GM23338 (cell line): ENCODE measurements around the gene PLEKHO1. TPM values are rescaled to one million over a fixed set of nuclear protein-coding genes. Genes with fewer than 3 reads are reported as not detected.

Source experiments
- ATAC-seq: fragments of 200-7000 bp; cut with Tn5 transposase; 3 replicates; pipeline ENCODE4 v1.9.1; 2020
- DNase-seq: peaks from one replicate; pipeline ENCODE4 v3.0.0-alpha.2; 2015; ENCODE audit warnings: low spot score
- H2AFZ ChIP-seq: fragments of 200-600 bp; sonication (generic); 2 replicates; pipeline ENCODE4 v1.8.0; 2016; ENCODE audit warnings: antibody characterized with exemption, mild to moderate bottlenecking, moderate library complexity
- H3F3A ChIP-seq: fragments of 200-600 bp; sonication (generic); replicated peaks from 2 replicates; pipeline ENCODE4 v1.8.0; 2017; ENCODE audit warnings: antibody characterized with exemption, mixed run types, low read depth
- H3K27ac ChIP-seq: fragments of 200-600 bp; sonication (generic); 2 replicates; pipeline ENCODE4 v1.6.1; 2016; ENCODE audit warnings: low read depth
- H3K27me3 ChIP-seq: fragments of 200-600 bp; sonication (generic); 2 replicates; pipeline ENCODE4 v1.8.0; 2016; ENCODE audit warnings: mild to moderate bottlenecking, mixed run types, moderate library complexity; ENCODE audit not compliant: insufficient read depth
- H3K36me3 ChIP-seq: fragments of 200-600 bp; sonication (generic); 2 replicates; pipeline ENCODE4 v1.8.0; 2016; ENCODE audit warnings: mild to moderate bottlenecking; ENCODE audit not compliant: insufficient read depth
- H3K4me1 ChIP-seq: fragments of 200-600 bp; sonication (generic); 2 replicates; pipeline ENCODE4 v1.8.0; 2016; ENCODE audit warnings: mild to moderate bottlenecking, moderate library complexity; ENCODE audit not compliant: insufficient read depth
- H3K4me2 ChIP-seq: fragments of 200-600 bp; sonication (generic); 2 replicates; pipeline ENCODE4 v1.7.1; 2017; ENCODE audit warnings: mixed run types
- H3K4me3 ChIP-seq: fragments of 200-600 bp; sonication (generic); 2 replicates; pipeline ENCODE4 v1.6.1; 2016; ENCODE audit warnings: mixed run types
- H3K79me2 ChIP-seq: fragments of 200-600 bp; sonication (generic); replicated peaks from 2 replicates; pipeline ENCODE4 v1.8.0; 2017; ENCODE audit warnings: mild to moderate bottlenecking; ENCODE audit not compliant: insufficient read depth
- H3K9me2 ChIP-seq: fragments of 200-600 bp; sonication (generic); 2 replicates; pipeline ENCODE4 v1.8.0; 2017; ENCODE audit not compliant: insufficient read depth
- H4K20me1 ChIP-seq: fragments of 200-600 bp; sonication (generic); replicated peaks from 2 replicates; pipeline ENCODE4 v1.8.0; 2017; ENCODE audit warnings: mild to moderate bottlenecking; ENCODE audit not compliant: insufficient read depth
- H3K27ac Mint-ChIP-seq: 2 replicates; pipeline ENCODE4 v1.8.0; 2020; ENCODE audit warnings: inconsistent platforms, mild to moderate bottlenecking, moderate library complexity, mixed read lengths
- H3K27me3 Mint-ChIP-seq: 3 replicates; pipeline ENCODE4 v1.8.0; 2022; ENCODE audit warnings: low read depth, mild to moderate bottlenecking, moderate library complexity, mixed read lengths, inconsistent platforms; ENCODE audit not compliant: insufficient read depth, poor library complexity
- H3K36me3 Mint-ChIP-seq: 3 replicates; pipeline ENCODE4 v1.8.0; 2021; ENCODE audit warnings: low read depth, mild to moderate bottlenecking, inconsistent platforms, moderate library complexity, mixed read lengths
- H3K4me1 Mint-ChIP-seq: 3 replicates; pipeline ENCODE4 v1.8.0; 2020; ENCODE audit warnings: mild to moderate bottlenecking, inconsistent platforms, mixed read lengths
- H3K4me3 Mint-ChIP-seq: 3 replicates; pipeline ENCODE4 v1.8.0; 2021; ENCODE audit warnings: moderate library complexity, mild to moderate bottlenecking, inconsistent platforms, mixed read lengths
- H3K9me3 Mint-ChIP-seq: 3 replicates; pipeline ENCODE4 v1.8.0; 2020; ENCODE audit warnings: moderate library complexity, mild to moderate bottlenecking, inconsistent platforms, mixed read lengths
- ZNF331 ChIP-seq: fragments of 250-450 bp; sonication (Bioruptor Pico); IDR thresholded peaks from 2 replicates; pipeline ENCODE4 v1.5.0; 2020; ENCODE audit warnings: low read depth, mild to moderate bottlenecking, moderate library complexity
- polyA plus RNA-seq: library from polyadenylated mRNA; unstranded; fragments of >200 nt; fragmentation: Nextera tagmentation; extraction: Ambion mirVana; gene quantifications from 2 replicates; pipeline ENCODE4 v1.2.1, GENCODE V29; 2016
- total RNA-seq: library from RNA; depleted of rRNA; stranded (reverse); fragments of >200 nt; shearing (Covaris generic); gene quantifications from 2 replicates; pipeline ENCODE4 v1.2.3, GENCODE V29; 2014
- TF ChIP-seq, protein P1 (sequence below): fragments of 250-450 bp; sonication (Bioruptor Pico); IDR thresholded peaks from 2 replicates; pipeline ENCODE4 v1.5.0; 2020; ENCODE audit warnings: mild to moderate bottlenecking, moderate library complexity
- TF ChIP-seq, protein P2 (sequence below), 2 experiments: fragments of 200-600 bp in 1 of 2; sonication (generic) in 1 of 2; conservative IDR thresholded peaks; 2 replicates each; pipeline versions ENCODE4 v1.5.1 to v1.6.1; 2016 to 2017; ENCODE audit warnings: antibody characterized with exemption in 2 of 2, low read depth in 2 of 2, mild to moderate bottlenecking in 2 of 2, moderate library complexity in 1 of 2

The PLEKHO1 gene
- total and polyA plus RNA-seq, 2 experiments from 2014 or later = 34.3 to 36.7 TPM

DNA sequence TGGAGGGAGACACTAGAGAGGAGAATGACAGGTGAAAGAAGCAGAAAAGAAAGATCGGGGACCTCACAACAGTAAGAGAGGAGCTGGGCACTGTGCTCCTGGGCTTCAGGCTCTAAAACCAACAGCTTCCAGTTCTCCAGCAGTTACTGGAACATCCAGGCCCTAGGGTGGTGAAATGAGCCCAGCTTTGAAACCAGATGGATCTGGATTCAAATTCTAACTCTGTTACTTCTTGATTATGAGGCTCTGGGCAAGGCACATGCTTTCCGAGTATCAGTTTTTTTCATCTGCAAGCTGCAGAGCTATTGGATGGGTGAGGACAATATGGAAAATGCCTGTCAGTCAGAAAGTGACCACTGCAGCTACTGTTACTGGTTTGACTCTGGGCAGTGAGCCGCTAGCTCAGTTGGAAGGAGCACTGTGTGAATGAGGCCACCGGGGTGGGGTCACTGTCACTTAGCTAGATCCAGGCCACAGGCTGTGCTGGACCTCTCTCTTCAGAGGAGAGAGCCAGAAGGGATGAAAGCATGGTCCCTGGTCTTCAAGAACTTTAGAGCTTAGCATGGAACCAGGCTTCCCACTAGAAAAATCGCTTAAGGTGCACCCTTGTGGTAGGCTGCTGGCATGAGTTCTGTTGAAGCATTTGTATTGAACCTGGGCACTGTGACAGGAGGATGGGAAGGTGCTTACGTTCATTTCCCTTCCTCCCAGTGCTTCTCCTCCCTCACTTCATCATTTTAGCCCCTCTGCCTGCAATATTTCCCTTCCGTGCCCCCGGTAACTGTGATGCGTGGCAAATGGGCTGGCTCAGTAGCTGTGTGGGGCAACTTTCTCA is 12.2 kb downstream of the PLEKHO1 start:
- peaks cover 49% of the 10 kb centered on the region for H3K4me1 Mint-ChIP-seq

More for the DNA sequence above, 12.2 kb downstream of the PLEKHO1 start:
- Mint-ChIP-seq H3K27ac (peak overlapping the region; percentile 99), H3K27me3 (peaks cover 10% of the 10 kb centered on the region), H3K36me3 (peaks cover 37% of the 10 kb centered on the region), H3K4me3 (peak overlapping the region; percentile 66), H3K9me3 (no peaks in the 10 kb centered on the region)
- Histone ChIP-seq H3K36me3 (peaks cover 10% of the 10 kb centered on the region), H3K4me1 (peaks cover 26% of the 10 kb centered on the region), H3K27me3 (no peaks in the 10 kb centered on the region), H3K4me2 (peak overlapping the region; percentile 67), H3F3A (peaks cover 17% of the 10 kb centered on the region), H4K20me1 (0 out of 2 replicates have a peak, but pooled peaks cover 4% of the 10 kb centered on the region), H3K4me3 (peak overlapping the region; percentile 55), H3K27ac (peak overlapping the region; percentile 96), H3K9me2 (no peaks in the 10 kb centered on the region; the same call in 1 of the 2 replicates), H2AFZ (peak overlapping the region; percentile 8; the same call in 1 of the 2 replicates), H3K79me2 (no peaks in the 10 kb centered on the region)
- DNase-seq (peak; percentile 44), ATAC-seq (peak; percentile 17)
- TF ChIP-seq, protein P1, sequence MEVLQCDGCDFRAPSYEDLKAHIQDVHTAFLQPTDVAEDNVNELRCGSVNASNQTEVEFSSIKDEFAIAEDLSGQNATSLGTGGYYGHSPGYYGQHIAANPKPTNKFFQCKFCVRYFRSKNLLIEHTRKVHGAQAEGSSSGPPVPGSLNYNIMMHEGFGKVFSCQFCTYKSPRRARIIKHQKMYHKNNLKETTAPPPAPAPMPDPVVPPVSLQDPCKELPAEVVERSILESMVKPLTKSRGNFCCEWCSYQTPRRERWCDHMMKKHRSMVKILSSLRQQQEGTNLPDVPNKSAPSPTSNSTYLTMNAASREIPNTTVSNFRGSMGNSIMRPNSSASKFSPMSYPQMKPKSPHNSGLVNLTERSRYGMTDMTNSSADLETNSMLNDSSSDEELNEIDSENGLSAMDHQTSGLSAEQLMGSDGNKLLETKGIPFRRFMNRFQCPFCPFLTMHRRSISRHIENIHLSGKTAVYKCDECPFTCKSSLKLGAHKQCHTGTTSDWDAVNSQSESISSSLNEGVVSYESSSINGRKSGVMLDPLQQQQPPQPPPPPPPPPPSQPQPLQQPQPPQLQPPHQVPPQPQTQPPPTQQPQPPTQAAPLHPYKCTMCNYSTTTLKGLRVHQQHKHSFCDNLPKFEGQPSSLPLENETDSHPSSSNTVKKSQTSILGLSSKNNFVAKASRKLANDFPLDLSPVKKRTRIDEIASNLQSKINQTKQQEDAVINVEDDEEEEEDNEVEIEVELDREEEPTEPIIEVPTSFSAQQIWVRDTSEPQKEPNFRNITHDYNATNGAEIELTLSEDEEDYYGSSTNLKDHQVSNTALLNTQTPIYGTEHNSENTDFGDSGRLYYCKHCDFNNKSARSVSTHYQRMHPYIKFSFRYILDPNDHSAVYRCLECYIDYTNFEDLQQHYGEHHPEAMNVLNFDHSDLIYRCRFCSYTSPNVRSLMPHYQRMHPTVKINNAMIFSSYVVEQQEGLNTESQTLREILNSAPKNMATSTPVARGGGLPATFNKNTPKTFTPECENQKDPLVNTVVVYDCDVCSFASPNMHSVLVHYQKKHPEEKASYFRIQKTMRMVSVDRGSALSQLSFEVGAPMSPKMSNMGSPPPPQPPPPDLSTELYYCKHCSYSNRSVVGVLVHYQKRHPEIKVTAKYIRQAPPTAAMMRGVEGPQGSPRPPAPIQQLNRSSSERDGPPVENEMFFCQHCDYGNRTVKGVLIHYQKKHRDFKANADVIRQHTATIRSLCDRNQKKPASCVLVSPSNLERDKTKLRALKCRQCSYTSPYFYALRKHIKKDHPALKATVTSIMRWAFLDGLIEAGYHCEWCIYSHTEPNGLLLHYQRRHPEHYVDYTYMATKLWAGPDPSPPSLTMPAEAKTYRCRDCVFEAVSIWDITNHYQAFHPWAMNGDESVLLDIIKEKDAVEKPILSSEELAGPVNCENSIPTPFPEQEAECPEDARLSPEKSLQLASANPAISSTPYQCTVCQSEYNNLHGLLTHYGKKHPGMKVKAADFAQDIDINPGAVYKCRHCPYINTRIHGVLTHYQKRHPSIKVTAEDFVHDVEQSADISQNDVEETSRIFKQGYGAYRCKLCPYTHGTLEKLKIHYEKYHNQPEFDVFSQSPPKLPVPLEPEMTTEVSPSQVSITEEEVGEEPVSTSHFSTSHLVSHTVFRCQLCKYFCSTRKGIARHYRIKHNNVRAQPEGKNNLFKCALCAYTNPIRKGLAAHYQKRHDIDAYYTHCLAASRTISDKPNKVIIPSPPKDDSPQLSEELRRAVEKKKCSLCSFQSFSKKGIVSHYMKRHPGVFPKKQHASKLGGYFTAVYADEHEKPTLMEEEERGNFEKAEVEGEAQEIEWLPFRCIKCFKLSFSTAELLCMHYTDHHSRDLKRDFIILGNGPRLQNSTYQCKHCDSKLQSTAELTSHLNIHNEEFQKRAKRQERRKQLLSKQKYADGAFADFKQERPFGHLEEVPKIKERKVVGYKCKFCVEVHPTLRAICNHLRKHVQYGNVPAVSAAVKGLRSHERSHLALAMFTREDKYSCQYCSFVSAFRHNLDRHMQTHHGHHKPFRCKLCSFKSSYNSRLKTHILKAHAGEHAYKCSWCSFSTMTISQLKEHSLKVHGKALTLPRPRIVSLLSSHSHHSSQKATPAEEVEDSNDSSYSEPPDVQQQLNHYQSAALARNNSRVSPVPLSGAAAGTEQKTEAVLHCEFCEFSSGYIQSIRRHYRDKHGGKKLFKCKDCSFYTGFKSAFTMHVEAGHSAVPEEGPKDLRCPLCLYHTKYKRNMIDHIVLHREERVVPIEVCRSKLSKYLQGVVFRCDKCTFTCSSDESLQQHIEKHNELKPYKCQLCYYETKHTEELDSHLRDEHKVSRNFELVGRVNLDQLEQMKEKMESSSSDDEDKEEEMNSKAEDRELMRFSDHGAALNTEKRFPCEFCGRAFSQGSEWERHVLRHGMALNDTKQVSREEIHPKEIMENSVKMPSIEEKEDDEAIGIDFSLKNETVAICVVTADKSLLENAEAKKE (CRISPR knock-in tag) = 0 out of 2 replicates have a peak, but pooled peaks have one; percentile 40
- no peak for TF ChIP-seq ZNF331 (CRISPR knock-in tag)
- TF ChIP-seq, protein P2, sequence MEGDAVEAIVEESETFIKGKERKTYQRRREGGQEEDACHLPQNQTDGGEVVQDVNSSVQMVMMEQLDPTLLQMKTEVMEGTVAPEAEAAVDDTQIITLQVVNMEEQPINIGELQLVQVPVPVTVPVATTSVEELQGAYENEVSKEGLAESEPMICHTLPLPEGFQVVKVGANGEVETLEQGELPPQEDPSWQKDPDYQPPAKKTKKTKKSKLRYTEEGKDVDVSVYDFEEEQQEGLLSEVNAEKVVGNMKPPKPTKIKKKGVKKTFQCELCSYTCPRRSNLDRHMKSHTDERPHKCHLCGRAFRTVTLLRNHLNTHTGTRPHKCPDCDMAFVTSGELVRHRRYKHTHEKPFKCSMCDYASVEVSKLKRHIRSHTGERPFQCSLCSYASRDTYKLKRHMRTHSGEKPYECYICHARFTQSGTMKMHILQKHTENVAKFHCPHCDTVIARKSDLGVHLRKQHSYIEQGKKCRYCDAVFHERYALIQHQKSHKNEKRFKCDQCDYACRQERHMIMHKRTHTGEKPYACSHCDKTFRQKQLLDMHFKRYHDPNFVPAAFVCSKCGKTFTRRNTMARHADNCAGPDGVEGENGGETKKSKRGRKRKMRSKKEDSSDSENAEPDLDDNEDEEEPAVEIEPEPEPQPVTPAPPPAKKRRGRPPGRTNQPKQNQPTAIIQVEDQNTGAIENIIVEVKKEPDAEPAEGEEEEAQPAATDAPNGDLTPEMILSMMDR (conservative IDR thresholded peaks at IDR 0.05; ENCODE audit: low read depth in 2 of 2) = peak; percentile 20 to 31
